ENCODE data around the gene FNDC3B.
A peak's percentile ranks its signal among the peaks of the same experiment; 100 is the strongest.

FNDC3B gene

DNA sequence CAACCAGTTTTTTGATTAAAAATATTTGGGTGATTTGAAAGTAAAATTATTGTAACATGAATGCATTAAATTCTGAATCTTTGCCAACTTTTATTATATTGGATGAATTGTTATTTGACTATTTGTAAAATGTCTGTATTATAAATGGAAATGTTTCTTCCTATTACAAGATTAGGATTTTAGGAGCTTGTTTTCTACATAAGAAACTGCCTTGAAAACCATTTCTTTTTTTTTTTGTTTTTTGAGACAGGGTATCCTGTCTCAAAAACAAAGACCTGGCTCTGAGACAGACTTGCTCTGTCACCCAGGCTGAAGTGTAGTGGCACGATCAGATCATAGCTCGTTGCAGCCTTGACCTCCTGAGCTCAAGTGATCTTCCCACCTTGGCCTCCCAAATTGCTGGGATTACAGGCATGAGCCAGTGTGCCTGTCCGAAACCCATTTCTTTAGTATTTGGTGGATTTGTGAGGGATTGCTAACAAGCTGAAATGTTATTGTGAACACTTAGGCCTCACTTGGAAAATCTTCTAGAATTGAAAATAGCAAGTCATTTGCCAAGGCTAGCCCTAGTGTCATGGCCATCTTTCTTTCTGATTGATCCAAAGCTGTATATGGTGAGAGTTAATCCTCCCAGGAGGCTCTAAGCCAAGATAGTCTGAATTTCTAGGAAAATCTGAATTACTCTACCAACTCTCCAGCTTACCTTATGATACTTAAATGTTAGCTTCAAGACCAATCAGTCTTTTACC lies 100.3 kb downstream of the FNDC3B start:
- DNase-seq: no peak

DNA sequence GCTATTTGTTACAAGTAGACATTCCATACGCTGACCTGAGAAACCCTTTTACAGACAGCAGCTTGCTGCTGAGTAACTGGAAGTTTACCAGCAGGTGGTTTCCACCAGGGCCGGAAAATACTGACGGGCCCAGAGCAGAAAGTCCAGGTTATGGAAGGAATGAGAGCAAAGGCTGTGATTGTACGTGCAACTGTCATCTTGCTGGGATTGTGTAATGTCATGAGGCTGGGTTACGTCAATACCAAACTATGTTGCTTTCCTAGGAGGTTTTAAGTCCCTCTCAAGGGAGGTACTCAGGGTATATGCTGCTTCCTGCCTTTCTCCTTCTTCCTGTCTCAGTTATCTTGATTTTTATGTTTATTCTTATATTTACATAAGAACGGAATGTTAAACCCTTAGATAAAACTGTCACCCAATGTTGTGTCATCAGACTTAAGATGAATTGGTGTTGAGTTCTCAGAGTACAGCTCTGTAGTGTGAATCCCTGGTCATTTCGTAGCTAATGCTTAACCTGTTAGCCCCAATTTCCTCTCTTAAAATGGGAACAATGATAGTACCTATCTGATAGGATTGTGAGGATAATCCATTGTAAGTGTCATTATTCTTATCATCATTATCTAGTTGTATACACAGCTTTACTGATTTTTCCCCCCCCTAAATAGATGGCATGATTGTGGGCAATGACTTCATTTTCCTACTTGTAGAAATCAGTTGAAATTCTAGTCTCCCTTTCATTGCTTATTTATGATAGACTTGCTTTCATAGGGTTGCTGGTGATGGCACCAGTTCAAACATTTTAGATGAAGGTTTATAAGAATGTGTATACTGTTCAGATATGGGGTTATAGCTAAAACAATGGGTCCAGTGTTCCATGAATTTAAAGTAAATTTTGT lies 101.4 kb downstream of the FNDC3B start:
- peak; percentile 16 for DNase-seq

DNA sequence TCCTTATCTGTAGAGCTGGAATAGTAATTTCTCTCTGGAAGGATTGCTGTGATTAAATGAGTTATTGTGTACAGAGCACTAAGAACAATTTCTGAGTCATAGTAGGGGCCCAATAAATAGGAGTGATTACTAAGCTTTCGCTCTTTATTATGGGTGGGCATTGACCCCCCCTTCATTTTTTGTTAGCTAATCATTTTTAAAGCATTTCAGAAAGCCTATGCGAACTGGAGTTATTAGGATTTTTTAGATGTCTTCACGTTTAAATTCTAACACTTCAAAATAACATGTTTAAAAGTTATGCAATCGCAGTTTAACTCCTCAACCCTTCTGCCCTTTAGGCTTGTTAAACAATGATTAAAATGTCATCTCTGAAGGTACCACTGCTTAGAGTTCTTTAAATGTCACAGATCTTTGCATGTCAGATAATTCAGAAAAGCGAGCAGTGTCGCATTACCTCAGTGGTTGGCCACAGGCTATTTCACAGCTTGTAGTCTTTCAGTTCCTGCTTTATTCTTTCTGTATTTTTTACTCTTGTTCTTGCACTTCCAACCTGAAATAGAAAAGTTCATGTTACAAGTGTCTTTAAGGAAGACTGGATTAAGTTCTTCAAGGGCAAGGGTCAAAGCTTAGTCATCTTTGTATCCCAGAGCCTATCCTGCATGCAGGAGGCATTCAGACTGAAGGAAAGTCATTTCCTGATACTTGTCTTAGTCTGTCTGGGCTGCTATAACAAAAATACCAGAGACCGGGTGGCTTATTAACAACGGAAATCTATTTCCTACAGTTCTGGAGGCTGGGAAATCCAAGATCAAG lies 102.9 kb downstream of the FNDC3B start:
- DNase-seq: no peak

DNA sequence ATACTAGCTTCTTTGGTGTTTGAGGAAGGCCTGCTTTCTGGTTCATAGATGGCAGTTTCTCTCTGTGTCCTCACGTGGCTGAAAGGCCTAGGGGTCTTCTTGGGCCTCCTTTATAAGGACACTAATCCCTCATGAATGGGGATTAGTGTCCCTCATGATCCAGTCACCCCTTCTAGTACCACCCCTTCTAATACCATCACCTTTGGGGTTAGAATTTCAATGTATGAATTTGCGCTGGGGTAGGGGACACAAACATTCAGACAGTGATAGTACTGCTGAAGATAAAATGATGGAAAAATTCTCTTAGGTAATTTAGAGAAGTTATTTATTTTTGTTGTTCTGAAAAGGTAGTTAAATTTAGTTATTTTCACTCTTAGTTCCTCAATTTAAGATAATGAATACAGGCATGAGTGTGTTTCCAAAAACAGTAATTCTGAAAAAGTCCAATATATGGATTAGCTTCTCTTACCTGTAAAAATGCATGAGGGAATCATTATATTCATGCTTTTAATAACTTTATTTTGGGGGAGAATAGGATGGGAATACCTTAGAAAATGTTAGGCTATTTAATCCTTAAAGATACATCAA lies 103.6 kb downstream of the FNDC3B start:
- no peak for DNase-seq

DNA sequence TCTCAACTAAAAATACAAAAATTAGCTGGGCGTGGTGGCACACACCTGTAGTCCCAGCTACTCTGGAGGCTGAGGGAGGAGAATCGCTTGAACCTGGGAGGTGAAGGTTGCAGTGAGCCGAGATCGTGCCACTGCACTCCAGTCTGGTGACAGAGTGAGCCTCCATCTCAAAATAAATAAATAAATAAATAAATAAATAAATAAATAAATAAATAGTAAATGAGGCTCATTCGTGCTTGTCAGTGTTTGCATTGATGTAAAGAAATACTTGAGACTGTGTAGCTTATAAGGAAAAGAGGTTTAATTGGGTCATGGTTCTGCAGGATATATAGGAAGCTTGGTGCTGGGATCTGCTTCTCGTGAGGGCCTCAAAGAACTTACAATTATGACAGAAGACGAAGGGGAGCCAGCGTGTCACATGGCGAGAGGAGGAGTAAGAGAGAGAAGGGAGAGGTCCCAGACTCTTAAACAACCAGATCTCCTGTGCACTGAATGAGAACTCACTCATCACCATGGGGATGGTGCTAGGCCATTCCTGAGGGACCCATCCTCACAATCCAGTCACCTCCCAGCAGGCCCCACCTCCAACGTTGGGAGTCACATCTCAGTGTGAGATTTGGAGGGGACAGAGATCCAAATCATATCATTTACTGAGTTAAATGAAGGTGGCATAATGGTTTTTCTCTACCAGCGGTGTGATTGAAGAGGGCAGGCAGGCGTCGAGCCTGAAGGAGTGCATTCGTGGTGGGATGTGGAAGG lies 104.5 kb downstream of the FNDC3B start:
- no peak for DNase-seq

DNA sequence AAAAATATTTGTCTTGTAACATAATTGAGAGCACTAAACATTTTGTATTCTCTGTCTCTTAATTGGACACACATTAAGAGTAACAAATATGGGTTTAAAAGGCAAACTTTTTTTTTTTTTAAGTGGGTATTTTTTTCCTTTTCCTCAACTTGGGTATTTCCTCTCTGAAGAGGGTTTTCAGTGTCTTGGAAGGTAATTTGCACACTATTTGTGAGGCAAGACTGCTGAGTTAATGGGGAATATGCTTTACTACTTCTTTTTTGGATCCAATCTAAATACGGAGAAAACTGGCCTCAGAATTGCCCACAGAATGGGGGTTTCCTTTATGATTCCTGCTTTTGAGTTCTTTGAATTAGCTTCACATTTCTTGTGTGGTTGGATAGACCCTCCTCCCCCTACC lies 105.2 kb downstream of the FNDC3B start:
- DNase-seq: no peak

DNA sequence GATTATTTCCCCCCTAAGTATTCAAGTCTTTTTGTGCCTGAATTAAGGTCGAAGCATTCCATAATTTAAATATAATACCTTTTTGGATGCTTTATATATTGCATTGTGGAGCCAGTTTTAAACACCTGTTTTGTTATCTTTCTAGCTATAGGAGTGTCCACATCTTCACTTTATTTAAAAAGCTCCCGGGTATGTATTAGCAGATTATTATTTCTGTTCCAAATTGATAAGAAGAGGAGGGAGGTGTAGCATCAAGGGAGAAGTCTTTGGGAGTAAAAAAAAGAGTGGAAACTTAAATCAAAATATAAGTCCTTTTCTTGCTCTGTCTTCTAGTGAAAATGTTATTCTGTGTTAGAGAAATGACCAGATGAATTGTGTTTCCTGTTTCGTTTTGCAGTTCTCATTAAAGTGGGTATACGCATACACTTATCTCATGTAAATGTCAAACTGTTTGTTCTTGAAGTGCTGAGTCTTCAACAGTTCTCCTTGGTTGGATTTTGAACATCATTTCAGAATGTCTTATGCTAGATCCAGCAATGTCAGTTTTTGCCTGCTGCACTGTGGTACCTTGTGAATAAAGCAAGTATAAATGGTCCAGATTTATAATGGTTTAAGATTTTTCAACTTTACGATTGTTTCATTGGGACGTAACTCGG lies 105.8 kb downstream of the FNDC3B start:
- DNase-seq: no peak

DNA sequence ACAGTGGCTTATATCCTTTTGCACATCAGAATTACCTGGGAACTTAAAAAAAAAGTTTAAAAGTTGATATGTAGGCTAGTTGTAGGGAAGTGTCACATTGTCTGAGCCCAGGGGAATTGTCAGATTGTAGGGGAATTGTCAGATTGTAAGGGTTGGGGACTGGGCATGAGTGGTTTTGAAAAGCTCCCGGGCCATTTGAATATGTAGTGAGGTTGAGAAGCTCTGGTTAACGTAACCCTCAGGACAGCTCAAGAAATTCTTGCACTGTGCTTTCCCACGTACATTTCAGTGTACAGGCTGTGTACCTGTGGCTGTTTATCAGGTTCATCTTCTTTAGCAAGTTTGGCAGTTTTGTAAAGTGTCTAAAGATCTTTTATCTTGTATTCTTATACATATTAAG lies 107.0 kb downstream of the FNDC3B start:
- no peak for DNase-seq

DNA sequence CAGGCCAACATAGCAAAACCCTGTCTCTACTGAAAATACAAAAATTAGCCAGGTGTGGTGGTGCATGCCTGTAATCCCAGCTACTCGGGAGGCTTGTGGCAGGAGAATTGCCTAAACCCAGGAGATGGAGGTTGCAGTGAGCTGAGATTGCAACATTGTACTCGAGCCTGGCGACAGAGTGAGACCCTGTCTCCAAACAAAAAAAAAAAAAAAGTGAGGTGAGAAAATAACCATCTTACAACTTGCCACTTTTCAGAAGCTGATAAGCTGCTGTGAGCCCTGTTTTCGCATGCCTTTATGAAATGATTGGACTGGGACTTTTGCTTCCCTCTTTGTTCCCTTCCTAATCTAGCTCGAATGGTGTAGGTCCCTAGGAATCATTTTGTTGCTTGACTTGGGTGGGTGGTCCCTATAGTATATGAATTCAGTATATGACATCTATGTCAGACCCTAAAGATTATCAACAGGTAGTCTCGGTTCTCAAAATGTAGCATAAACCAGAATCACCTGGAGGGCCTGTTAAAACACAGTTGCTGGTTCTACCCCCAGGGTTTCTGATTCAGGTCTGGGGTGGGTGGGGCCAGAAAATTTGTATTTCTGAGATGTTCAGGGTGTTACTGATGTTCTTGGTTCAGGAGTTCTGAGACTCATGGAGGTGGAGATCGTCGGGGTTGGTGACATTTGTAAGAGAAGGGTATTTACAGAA lies 107.9 kb downstream of the FNDC3B start:
- no peak for DNase-seq

DNA sequence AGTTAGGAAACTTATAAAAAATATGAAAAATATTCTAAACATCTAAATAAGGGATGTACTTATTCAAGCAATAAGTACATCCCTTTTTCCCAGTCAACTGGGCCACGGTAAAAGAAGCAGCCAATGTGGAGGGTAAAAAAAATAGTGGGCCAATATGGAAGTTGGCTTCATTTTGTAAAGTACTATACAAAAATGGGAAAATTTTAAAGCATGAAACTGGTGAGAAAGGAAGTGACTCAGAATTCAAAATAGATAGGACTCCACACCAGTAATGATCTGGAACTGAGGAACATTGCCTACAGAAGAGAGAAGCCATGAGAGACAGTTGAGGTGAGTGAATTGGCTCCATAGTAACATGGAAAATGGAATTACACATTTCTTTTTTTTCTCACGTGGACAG lies 108.9 kb downstream of the FNDC3B start:
- DNase-seq: no peak

DNA sequence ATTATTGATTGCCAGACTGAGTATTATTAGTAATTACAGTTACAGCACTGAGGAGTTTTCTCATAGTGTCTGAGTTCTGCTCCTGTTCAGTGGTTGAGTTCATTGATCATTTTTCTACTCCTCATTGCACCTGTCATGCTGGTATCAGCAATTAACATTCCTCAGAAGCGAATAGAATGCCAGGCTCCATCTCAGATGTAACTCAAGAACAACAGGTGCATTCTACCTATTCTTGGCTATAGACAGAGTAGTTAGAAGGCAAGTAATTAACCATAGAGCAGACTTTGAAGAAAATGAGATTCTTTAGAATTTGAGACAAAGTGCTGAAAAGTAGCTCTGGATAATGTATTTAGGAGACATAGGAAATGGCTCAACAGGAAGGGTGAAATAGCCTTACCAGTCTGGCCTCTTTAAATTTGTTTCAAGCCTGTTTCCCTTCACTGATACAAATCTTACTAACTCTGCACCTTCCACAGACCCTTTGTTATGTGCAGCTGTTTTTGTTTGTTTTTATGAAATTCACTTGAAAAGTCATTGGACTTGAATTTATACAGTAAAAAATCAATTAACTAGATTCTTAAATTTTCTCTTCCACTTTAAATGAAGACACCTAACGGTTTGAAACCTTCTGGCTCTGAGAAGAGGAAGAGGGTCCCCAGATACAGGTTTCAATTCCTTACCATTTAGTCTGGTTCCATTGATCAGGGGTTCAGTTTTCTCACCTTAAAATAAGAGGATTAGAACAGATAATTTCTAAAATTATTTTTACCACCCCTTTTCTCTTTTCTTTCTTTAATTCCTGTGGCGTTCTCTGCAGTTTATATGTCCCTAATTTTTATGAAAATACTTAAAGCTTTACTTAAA lies 109.6 kb downstream of the FNDC3B start:
- no peak for DNase-seq

DNA sequence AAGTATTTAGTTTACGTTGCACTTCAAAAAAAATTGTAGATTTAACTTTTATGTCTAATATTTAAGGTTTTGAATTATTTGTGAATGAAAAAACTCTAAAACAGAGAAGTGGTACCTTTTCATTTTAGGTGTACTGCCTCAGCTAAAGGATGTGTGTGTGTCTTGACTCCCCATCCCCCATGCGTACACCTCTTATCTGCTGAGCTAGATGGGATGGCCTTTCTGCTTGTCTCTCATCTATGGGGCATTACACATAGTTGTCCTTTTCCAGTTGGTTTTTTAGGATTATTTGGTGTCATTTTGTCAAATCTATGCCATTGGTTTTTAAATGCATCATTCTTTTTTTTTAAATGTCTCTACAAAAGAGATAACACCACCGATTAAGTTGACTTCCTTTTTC lies 110.9 kb downstream of the FNDC3B start:
- no peak for DNase-seq

DNA sequence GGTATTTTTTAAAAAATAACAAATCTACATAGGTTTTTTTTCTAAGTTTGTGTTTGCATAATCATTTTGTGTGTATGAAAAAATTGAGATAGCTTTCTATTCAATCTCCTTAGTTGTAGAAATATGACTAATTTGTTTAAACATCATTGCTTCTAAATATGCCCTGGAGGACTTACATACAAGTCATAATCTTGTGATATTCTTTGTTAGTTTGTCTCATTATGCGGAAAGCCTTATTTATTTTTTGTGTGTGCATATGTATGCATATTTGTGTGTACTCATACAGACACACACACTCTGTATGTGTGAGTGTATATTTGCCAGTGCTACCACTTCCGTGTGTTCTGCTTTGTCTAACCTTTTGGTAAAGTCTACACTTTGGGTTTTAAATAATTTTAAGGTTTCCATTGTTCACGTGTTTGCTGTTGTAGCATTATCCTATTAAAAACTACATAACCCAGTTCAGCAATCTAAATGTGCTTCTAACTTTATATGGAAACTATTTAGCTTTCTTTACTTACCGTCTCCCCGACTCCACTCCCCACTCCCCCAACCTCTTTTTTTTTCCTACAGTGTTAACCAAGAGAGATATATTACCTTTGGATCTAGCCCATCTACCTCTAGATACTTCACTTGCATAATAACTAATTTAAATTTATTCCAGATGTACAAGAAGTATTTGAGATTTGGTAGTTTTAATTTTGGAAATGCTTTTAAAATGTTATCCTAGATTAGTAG lies 111.7 kb downstream of the FNDC3B start:
- no peak for DNase-seq

DNA sequence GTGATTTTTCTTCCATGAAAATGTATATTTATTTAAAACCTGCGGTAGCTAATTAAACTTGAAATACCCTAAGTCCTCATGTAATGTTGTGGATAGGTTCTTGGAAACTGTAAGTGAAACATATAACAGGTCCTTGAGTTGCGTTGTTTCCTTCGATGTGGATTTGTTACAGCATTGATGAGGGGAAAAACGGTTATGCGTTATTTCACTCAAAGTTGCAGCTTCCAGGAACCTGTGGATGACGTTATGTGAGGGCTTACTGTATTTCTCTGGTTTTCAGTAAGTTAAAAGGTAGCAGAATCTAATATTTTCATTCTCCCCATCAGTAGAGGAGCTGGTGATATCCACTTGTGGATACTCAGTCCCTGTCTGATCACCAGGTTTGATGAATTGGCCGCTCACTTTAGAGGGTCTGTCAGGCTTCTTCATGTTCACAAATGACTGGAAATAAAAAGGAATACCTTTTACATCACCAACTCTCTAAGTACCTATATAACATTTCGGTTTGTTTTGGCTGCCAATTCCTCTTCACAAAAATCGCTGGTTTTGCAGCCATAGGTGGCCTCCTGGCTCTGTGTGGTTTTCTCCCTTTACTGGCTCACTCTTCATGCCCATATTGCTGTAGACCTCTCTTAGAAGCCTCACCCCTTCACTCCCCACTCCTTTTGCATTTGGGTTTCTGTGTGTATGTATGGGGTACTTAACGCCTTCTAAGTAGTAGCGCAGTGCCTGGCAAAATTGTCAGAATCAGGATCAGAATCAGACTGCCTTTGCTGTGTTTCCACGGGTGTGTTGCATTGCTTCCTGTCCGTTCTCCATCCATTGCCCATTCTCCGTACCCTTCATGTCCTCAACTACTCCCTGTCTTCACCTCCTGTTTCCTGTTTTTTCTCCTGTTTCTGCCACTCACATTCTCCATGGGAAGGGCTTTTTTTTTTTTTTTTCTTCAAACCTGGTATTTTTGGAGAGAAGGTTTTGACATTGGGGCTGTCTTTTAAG lies 112.6 kb downstream of the FNDC3B start:
- DNase-seq: no peak

DNA sequence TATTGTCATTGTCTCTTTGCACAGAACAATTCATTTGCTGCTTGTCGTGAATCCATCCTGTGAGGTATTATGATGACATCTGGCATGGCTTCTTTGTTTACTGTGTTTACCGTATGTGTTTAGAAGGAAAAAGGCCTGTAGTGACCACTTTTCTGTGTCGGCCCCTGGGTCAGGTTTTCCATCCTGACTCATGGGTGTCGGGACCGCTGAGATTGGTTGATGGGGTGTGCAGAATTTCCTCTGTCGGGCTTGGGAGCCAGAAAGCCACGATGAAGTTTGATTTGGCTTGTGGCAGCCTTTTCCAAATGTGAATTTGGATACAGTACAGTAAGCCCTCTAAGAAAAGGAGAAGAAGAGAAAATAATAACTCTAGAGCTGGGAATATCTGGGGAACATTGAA lies 113.5 kb downstream of the FNDC3B start:
- no peak for DNase-seq

DNA sequence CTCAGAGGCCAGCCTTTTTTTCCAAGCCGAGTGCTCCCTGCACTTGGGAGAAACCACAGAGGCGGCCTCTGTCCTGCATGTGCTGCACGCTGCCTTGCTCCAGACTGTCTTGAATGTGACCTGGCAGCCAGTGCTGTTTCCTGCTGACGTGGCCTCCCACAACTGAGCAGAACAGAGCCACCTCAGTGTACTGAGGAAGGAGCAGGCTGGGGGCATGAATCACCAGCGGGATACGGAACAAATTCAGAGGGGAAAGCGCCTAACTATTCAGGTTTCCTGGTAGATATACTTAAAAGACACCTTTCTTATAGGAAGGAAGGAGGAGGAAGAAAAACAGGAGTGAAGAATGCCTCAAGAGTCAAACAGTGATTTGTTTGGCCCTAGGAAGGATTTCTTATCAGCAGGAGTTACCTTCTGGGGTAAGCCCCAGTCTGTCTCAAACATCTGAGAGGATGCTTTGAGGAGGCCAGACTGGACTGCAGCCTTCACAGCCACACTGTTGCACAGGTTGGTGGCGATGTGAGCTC lies 114.0 kb downstream of the FNDC3B start:
- peak; percentile 59 for DNase-seq

DNA sequence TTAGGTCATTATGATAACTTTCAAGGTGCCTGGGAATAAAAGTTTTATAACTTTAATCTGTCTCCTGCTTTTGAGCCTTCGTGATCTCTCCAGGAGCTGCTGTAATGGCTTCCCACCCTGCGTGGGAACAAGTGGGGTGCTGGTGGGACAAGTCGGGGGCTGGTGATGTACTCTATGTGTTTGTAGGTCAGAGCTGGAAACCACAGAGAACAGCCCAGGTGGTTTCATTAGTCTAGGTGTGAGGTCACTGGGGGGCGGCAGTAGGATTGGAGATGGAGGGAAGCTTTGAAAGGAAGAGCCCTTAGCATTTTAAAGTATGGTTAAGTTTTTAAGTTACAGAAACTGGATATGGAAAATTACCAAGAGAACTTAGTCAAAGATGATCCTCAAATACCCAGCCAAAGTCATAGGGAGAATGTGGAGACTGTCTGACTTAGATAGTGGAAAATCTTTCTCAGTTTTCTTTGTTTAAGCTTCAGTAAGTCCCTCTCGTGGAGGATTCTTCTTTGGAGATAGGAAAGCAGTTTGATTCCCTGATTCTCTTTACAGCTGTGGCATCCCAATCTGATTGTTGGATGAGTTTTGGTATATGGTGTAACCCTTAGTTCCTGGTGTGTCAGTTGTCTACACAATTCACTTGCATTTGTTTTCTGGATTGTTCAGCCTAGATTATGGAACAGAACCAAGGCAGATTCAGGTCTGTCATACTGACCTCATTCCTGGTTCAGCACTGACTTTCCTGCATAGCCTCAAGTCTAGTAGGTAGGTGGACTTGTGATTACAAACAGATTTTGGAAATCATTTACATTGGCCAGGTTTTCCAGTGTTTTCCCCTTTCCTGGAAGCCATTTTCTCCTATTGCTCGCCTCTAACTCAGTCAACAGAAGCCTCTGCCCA lies 115.6 kb downstream of the FNDC3B start:
- DNase-seq: no peak
